ENCODE measurements around the gene KCNE5.
"Not testable (repeated sequence)": the region's sequence is repeated elsewhere in the genome, so short reads cannot be mapped to it uniquely, and the experiment has no call there.

KCNE5 gene

GRCh38 chrX:109619771-109620170 lies 5.2 kb downstream of the KCNE5 start:
- no peak for DNase-seq (ENCODE audit: low read depth, low spot score)
- H3K27ac ChIP-seq, result no peak overlapping the region

- DNase-seq (ENCODE audit: low read depth, low spot score), result no peak
- no peak overlapping the region for H3K27ac ChIP-seq
Observed at GRCh38 chrX:109614951-109615350, 10.0 kb downstream of the KCNE5 start.

- no peak overlapping the region for H3K27ac ChIP-seq
- no peak for DNase-seq (ENCODE audit: low read depth, low spot score)
Observed at GRCh38 chrX:109601486-109601885, 23.5 kb downstream of the KCNE5 start.

- no peak overlapping the region for H3K27ac ChIP-seq
- no peak for DNase-seq (ENCODE audit: low read depth, low spot score)
Observed at GRCh38 chrX:109600237-109600651, 24.7 kb downstream of the KCNE5 start.

GRCh38 chrX:109596015-109596414 lies 29.0 kb downstream of the KCNE5 start:
- no peak for DNase-seq (ENCODE audit: low read depth, low spot score)
- H3K27ac ChIP-seq, result no peak overlapping the region

GRCh38 chrX:109590176-109590575 lies 34.8 kb downstream of the KCNE5 start:
- DNase-seq (ENCODE audit: low read depth, low spot score), result no peak
- no peak overlapping the region for H3K27ac ChIP-seq

GRCh38 chrX:109585488-109585887 lies 39.5 kb downstream of the KCNE5 start:
- no peak overlapping the region for H3K27ac ChIP-seq
- no peak for DNase-seq (ENCODE audit: low read depth, low spot score)

- no peak overlapping the region for H3K27ac ChIP-seq
- no peak for DNase-seq (ENCODE audit: low read depth, low spot score)
Observed at GRCh38 chrX:109578916-109579315, 46.1 kb downstream of the KCNE5 start.

GRCh38 chrX:109577055-109577454 lies 47.9 kb downstream of the KCNE5 start:
- no peak for DNase-seq (ENCODE audit: low read depth, low spot score)
- H3K27ac ChIP-seq, result no peak overlapping the region

GRCh38 chrX:109576083-109576482 lies 48.9 kb downstream of the KCNE5 start:
- not testable (repeated sequence) for DNase-seq (ENCODE audit: low read depth, low spot score); H3K27ac ChIP-seq
